HCT116 (cell line): ENCODE results near the gene ALAD. TPM values are rescaled to one million over a fixed set of nuclear protein-coding genes. Genes with fewer than 3 reads are reported as not detected.
A peak's percentile ranks its signal among the peaks of the same experiment; 100 is the strongest.

Experiments
- ATAC-seq: fragments of 200-7000 bp; cut with Tn5 transposase; 2 replicates; pipeline ENCODE4 v1.9.1; 2020; ENCODE audit warnings: mild to moderate bottlenecking, moderate library complexity
- BruUV-seq: library from RNA; stranded (reverse); fragments of 400-500 nt; replicated peaks from 2 replicates; lab custom pipeline; 2021; lab: Mats Ljungman, UMichigan
- CTCF ChIA-PET: fragments of 300-600 bp; sonication (Branson Sonifier 250); formaldehyde crosslinking; loops from one replicate; lab custom pipeline; 2021; ENCODE audit warnings: antibody characterized with exemption; lab: Charles Lee
- POLR2A ChIA-PET: fragments of 300-600, 350-600 bp; sonication (Branson Sonifier 250); formaldehyde crosslinking; loops from one replicate; lab custom pipeline; 2021; ENCODE audit warnings: antibody characterized with exemption; lab: Charles Lee
- RAD21 ChIA-PET, 2 experiments: fragments of 300-600 bp; sonication (Branson Sonifier 250); formaldehyde crosslinking; loops; one replicate each; lab custom pipeline; 2023; ENCODE audit warnings: low total read pairs in 2 of 2; ENCODE audit not compliant: uncharacterized antibody in 2 of 2, unreplicated experiment in 2 of 2, low non-redundant PET in 1 of 2; lab: Charles Lee
- DNase-seq: peaks from one replicate; pipeline ENCODE4 v3.0.0-alpha.2; 2010; ENCODE audit warnings: low read depth, low spot score
- H2AFZ ChIP-seq: fragments of 200-600 bp; shearing (Covaris generic), sonication (generic); 2 replicates; pipeline ENCODE4 v1.6.1; 2017; ENCODE audit warnings: low read depth, mixed run types, mixed read lengths, antibody characterized with exemption, low read length; ENCODE audit not compliant: poor library complexity, severe bottlenecking
- H3K27ac ChIP-seq: 2 replicates; pipeline ENCODE4 v1.5.1; 2012; ENCODE audit warnings: low read depth, low read length
- H3K27me3 ChIP-seq: fragments of 200-600 bp; sonication (generic); 2 replicates; pipeline ENCODE4 v1.6.1; 2016; ENCODE audit warnings: mixed run types, low read length, mixed read lengths; ENCODE audit not compliant: insufficient read depth
- H3K36me3 ChIP-seq, 2 experiments: fragments of 200-500 bp in 1 of 2; fragments of 200-600 bp in 1 of 2; sonication (Bioruptor generic) in 1 of 2; sonication (generic) in 1 of 2; 2 replicates each; pipeline versions ENCODE4 v1.5.1 to v1.6.1; 2014 to 2016; ENCODE audit warnings: low read length in 2 of 2, inconsistent platforms in 1 of 2, mixed read lengths in 1 of 2, mixed run types in 1 of 2; ENCODE audit not compliant: insufficient read depth in 2 of 2, control insufficient read depth in 1 of 2
- H3K4me1 ChIP-seq, 2 experiments: fragments of 200-600 bp in 1 of 2; sonication (generic) in 1 of 2; 2 replicates each; pipeline versions ENCODE4 v1.5.1 to v1.6.1; 2012 to 2017; ENCODE audit warnings: low read length in 2 of 2, inconsistent platforms in 1 of 2, mild to moderate bottlenecking in 1 of 2, mixed read lengths in 1 of 2, mixed run types in 1 of 2, moderate library complexity in 1 of 2; ENCODE audit not compliant: insufficient read depth in 2 of 2, control insufficient read depth in 1 of 2
- H3K4me2 ChIP-seq: fragments of 200-600 bp; sonication (generic); 2 replicates; pipeline ENCODE4 v1.6.1; 2017; ENCODE audit warnings: mixed run types, low read length, mixed read lengths
- H3K4me3 ChIP-seq, 2 experiments: fragments of 200-600 bp in 1 of 2; sonication (generic) in 1 of 2; replicated peaks in 1 of 2; 2 replicates each; pipeline ENCODE4 v1.5.1; 2011 to 2016; ENCODE audit warnings: low read length in 2 of 2, control low read depth in 1 of 2, low read depth in 1 of 2, mild to moderate bottlenecking in 1 of 2, mixed read lengths in 1 of 2, mixed run types in 1 of 2
- H3K79me2 ChIP-seq: fragments of 200-600 bp; sonication (generic); 2 replicates; pipeline ENCODE4 v1.6.1; 2017; ENCODE audit warnings: mild to moderate bottlenecking, mixed run types, low read length, moderate library complexity, mixed read lengths; ENCODE audit not compliant: insufficient read depth
- H3K9ac ChIP-seq: fragments of 200-600 bp; sonication (generic); 2 replicates; pipeline ENCODE4 v1.6.1; 2016; ENCODE audit warnings: low read length, mixed read lengths
- H3K9me2 ChIP-seq: fragments of 200-600 bp; sonication (generic), shearing (Covaris generic); 2 replicates; pipeline ENCODE4 v1.6.1; 2017; ENCODE audit warnings: mixed run types, mild to moderate bottlenecking, moderate library complexity; ENCODE audit not compliant: insufficient read depth
- H3K9me3 ChIP-seq, 2 experiments: fragments of 200-500 bp in 1 of 2; fragments of 200-600 bp in 1 of 2; sonication (Bioruptor generic) in 1 of 2; sonication (generic) in 1 of 2; 2 replicates each; pipeline ENCODE4 v1.6.1; 2014 to 2017; ENCODE audit warnings: low read length in 2 of 2, mixed read lengths in 2 of 2, inconsistent platforms in 1 of 2, low read depth in 1 of 2, mild to moderate bottlenecking in 1 of 2, mixed run types in 1 of 2, moderate library complexity in 1 of 2; ENCODE audit not compliant: control insufficient read depth in 1 of 2, insufficient read depth in 1 of 2
- H4K20me1 ChIP-seq: fragments of 200-600 bp; sonication (generic), shearing (Covaris generic); 2 replicates; pipeline ENCODE4 v1.6.1; 2017; ENCODE audit warnings: mixed run types, mild to moderate bottlenecking, moderate library complexity; ENCODE audit not compliant: insufficient read depth
- CBX3 ChIP-seq: IDR thresholded peaks from 2 replicates; pipeline ENCODE4 v1.6.1; 2012; ENCODE audit warnings: low read depth
- CEBPB ChIP-seq: IDR thresholded peaks from 2 replicates; pipeline ENCODE4 v1.6.1; 2012; ENCODE audit warnings: low read depth
- EGR1 ChIP-seq: IDR thresholded peaks from 2 replicates; pipeline ENCODE4 v1.6.1; 2012; ENCODE audit warnings: low read depth
- ELF1 ChIP-seq: IDR thresholded peaks from 2 replicates; pipeline ENCODE4 v1.6.1; 2012; ENCODE audit warnings: low read depth, borderline replicate concordance
- EZH2 ChIP-seq: fragments of 200-600 bp; sonication (generic); IDR thresholded peaks from 2 replicates; pipeline ENCODE4 v1.6.1; 2017; ENCODE audit warnings: antibody characterized with exemption, mixed run types
- EZH2phosphoT487 ChIP-seq: fragments of 200-600 bp; IDR thresholded peaks from 2 replicates; pipeline ENCODE4 v1.6.1; 2018; ENCODE audit warnings: antibody characterized with exemption, borderline replicate concordance
- POLR2A ChIP-seq: IDR thresholded peaks from 2 replicates; pipeline ENCODE4 v1.7.0; 2011; ENCODE audit warnings: borderline replicate concordance; ENCODE audit not compliant: insufficient read depth, insufficient read length; ENCODE audit errors: extremely low read depth
- RAD21 ChIP-seq: IDR thresholded peaks from 2 replicates; pipeline ENCODE4 v1.6.1; 2012; ENCODE audit warnings: low read depth, mild to moderate bottlenecking
- SIN3A ChIP-seq: IDR thresholded peaks from 2 replicates; pipeline ENCODE4 v1.6.1; 2012; ENCODE audit warnings: low read depth
- SRF ChIP-seq: IDR thresholded peaks from 2 replicates; pipeline ENCODE4 v1.6.1; 2012; ENCODE audit warnings: low read depth
- TCF7L2 ChIP-seq: IDR thresholded peaks from 2 replicates; pipeline ENCODE4 v1.7.0; 2011; ENCODE audit warnings: borderline replicate concordance, inconsistent platforms; ENCODE audit not compliant: insufficient read depth, insufficient read length; ENCODE audit errors: extremely low read depth
- YY1 ChIP-seq: IDR thresholded peaks from 2 replicates; pipeline ENCODE4 v1.6.1; 2011; ENCODE audit warnings: low read length, low read depth, moderate library complexity, mild to moderate bottlenecking; ENCODE audit not compliant: insufficient replicate concordance; ENCODE audit errors: extremely low read depth
- ZFX ChIP-seq: fragments of 450-650 bp; IDR thresholded peaks from 2 replicates; pipeline ENCODE4 v1.6.1; 2017
- ZNF274 ChIP-seq: fragments of 200-500 bp; sonication (Bioruptor generic); IDR thresholded peaks from 2 replicates; pipeline ENCODE4 v1.6.1; 2014; ENCODE audit warnings: mild to moderate bottlenecking, low read depth, low read length, inconsistent platforms
- intact Hi-C: fragments of 100-400 bp; cut with micrococcal nuclease; formaldehyde crosslinking; loops from 2 replicates; pipeline ENCODE4 v1.10.0; 2022
- total RNA-seq: library from RNA; stranded (reverse); gene quantifications from one replicate; pipeline ENCODE4 v1.2.1, GENCODE V29; 2021; ENCODE audit not compliant: unreplicated experiment
- TF ChIP-seq, protein P1 (sequence below): IDR thresholded peaks from 2 replicates; pipeline ENCODE4 v1.6.1; 2012
- TF ChIP-seq, protein P2 (sequence below), 3 experiments: fragments of 200-600 bp in 1 of 3; sonication (generic) in 1 of 3; IDR thresholded peaks in 2 of 3; conservative IDR thresholded peaks in 1 of 3; 2 replicates each; pipeline ENCODE4 v1.5.1; 2012 to 2017; ENCODE audit warnings: low read depth in 2 of 3, low read length in 2 of 3, antibody characterized with exemption in 1 of 3, borderline replicate concordance in 1 of 3, control low read depth in 1 of 3, mild to moderate bottlenecking in 1 of 3, mixed read lengths in 1 of 3, mixed run types in 1 of 3, moderate library complexity in 1 of 3; ENCODE audit not compliant: insufficient read depth in 1 of 3

ALAD gene
- total RNA-seq, 1 experiment from 2014 or later = 14.0 TPM

DNA sequence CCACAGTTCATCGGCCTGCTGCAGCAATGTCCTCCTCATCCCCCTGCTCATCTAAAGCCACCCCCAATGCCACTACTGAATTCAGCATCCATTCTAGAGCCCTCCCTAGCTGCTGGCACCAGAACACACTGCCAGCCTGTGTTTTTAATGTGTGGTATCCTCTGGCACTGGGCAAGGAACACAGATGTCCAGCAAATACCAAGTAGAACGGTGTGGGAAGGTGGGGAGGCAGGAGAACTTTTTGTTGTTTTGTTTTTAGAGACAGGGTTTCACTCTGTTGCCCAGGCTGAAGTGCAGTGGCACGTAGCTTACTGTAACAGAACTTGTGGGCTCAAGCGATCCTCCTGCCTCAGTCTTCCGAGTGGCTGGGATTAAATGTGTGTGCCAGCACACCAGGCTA, 29.0 kb downstream of the ALAD start:
- Histone ChIP-seq H3K27ac (no peak overlapping the region), H3K4me1 (peaks cover 6 to 10% of the 10 kb centered on the region in 2 experiments; a peak in 3 of 4 replicates), H3K9me3 (no peaks in the 10 kb centered on the region), H3K36me3 (peaks cover 6 to 7% of the 10 kb centered on the region in 2 experiments; a peak in 2 of 4 replicates), H2AFZ (no peak overlapping the region), H3K27me3 (no peaks in the 10 kb centered on the region), H3K79me2 (peaks cover 14% of the 10 kb centered on the region), H4K20me1 (no peaks in the 10 kb centered on the region), H3K9ac (no peak overlapping the region), H3K9me2 (no peaks in the 10 kb centered on the region), H3K4me3 (no peak overlapping the region), H3K4me2 (no peak overlapping the region)
- ATAC-seq (no peak), DNase-seq (no peak)
- intact Hi-C loops = no loop called here
- TF ChIP-seq SRF (no peak), ZNF274 (no peak), EGR1 (0 out of 2 replicates have a peak, but pooled peaks have one; percentile 8), EZH2phosphoT487 (no peak), YY1 (no peak), SIN3A (no peak), TCF7L2 (no peak), CEBPB (no peak)
- ChIA-PET CTCF (no interaction called here), RAD21 (no interaction called here), POLR2A (interaction anchor here (0.9 kb wide), 1 partner anchor 10 kb away, joined by 3 read pairs; no protein-coding TSS in a partner anchor)
- TSS peak; percentile 5 for BruUV-seq

DNA sequence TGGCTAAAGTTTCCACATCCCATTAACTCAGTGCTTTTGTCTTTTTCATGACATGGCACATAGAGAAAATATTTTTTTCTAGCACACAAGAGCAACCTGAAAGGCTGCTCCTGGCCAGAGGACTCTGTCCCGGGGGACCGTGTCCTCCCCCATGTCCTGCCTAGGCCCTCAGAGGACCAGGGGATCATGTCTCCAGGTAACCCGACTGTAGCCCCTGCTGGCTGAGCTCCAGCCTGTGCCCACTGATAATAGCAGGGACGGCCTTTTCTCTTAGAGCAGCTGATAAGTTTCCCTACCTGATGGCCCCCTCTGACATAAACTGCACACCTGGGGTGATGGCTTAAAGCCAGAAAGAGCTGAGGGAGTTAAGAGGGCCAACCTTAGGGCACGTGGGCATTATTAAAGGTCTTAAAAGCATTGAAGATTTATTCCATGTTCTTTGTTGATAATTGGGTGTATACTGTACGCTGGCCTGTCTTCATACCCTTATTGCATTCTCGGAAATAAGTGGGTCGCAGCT, 30.2 kb downstream of the ALAD start:
- Histone ChIP-seq H3K9me3 (no peaks in the 10 kb centered on the region), H2AFZ (no peak overlapping the region), H3K4me3 (no peak overlapping the region), H4K20me1 (no peaks in the 10 kb centered on the region), H3K79me2 (peaks cover 10% of the 10 kb centered on the region), H3K9ac (no peak overlapping the region), H3K27ac (no peak overlapping the region), H3K36me3 (peaks cover 6 to 7% of the 10 kb centered on the region in 2 experiments; a peak in 2 of 4 replicates), H3K4me1 (peaks cover 6 to 9% of the 10 kb centered on the region in 2 experiments; a peak in 3 of 4 replicates), H3K27me3 (no peaks in the 10 kb centered on the region), H3K9me2 (no peaks in the 10 kb centered on the region), H3K4me2 (no peak overlapping the region)
- POLR2A ChIA-PET = no interaction called here
- CTCF ChIA-PET = no interaction called here
- BruUV-seq = no TSS peak
- ATAC-seq = no peak
- DNase-seq = no peak
- intact Hi-C loops = no loop called here
- RAD21 ChIA-PET = no interaction called here
- TF ChIP-seq EZH2phosphoT487 = no peak
- TF ChIP-seq TCF7L2 = no peak
- TF ChIP-seq POLR2A = no peak
- no peak for TF ChIP-seq ZFX
- TF ChIP-seq, protein P1, sequence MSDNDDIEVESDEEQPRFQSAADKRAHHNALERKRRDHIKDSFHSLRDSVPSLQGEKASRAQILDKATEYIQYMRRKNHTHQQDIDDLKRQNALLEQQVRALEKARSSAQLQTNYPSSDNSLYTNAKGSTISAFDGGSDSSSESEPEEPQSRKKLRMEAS = no peak
- TF ChIP-seq EZH2 = no peak
- TF ChIP-seq, protein P2, sequence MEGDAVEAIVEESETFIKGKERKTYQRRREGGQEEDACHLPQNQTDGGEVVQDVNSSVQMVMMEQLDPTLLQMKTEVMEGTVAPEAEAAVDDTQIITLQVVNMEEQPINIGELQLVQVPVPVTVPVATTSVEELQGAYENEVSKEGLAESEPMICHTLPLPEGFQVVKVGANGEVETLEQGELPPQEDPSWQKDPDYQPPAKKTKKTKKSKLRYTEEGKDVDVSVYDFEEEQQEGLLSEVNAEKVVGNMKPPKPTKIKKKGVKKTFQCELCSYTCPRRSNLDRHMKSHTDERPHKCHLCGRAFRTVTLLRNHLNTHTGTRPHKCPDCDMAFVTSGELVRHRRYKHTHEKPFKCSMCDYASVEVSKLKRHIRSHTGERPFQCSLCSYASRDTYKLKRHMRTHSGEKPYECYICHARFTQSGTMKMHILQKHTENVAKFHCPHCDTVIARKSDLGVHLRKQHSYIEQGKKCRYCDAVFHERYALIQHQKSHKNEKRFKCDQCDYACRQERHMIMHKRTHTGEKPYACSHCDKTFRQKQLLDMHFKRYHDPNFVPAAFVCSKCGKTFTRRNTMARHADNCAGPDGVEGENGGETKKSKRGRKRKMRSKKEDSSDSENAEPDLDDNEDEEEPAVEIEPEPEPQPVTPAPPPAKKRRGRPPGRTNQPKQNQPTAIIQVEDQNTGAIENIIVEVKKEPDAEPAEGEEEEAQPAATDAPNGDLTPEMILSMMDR (IDR thresholded peaks at IDR 0.05 in 2 of 3, conservative IDR thresholded peaks at IDR 0.05 in 1 of 3; ENCODE audit: borderline replicate concordance in 1 of 3, insufficient read depth in 1 of 3, low read depth in 2 of 3, low read length in 2 of 3) = no peak
- no peak for TF ChIP-seq ELF1
- TF ChIP-seq RAD21 = no peak
- TF ChIP-seq YY1 = no peak
- no peak for TF ChIP-seq ZNF274
- no peak for TF ChIP-seq CEBPB
- no peak for TF ChIP-seq CBX3
- TF ChIP-seq EGR1 = no peak
